GM19240 (cell line): ENCODE measurements around the gene NPEPL1.
"Not testable (repeated sequence)": the region's sequence is repeated elsewhere in the genome, so short reads cannot be mapped to it uniquely, and the experiment has no call there.

ENCODE experiments used
- DNase-seq: peaks from one replicate; pipeline ENCODE4 v3.0.0; 2011; ENCODE audit warnings: low spot score; ENCODE audit not compliant: insufficient read length

Gene NPEPL1, protein sequence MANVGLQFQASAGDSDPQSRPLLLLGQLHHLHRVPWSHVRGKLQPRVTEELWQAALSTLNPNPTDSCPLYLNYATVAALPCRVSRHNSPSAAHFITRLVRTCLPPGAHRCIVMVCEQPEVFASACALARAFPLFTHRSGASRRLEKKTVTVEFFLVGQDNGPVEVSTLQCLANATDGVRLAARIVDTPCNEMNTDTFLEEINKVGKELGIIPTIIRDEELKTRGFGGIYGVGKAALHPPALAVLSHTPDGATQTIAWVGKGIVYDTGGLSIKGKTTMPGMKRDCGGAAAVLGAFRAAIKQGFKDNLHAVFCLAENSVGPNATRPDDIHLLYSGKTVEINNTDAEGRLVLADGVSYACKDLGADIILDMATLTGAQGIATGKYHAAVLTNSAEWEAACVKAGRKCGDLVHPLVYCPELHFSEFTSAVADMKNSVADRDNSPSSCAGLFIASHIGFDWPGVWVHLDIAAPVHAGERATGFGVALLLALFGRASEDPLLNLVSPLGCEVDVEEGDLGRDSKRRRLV

DNA sequence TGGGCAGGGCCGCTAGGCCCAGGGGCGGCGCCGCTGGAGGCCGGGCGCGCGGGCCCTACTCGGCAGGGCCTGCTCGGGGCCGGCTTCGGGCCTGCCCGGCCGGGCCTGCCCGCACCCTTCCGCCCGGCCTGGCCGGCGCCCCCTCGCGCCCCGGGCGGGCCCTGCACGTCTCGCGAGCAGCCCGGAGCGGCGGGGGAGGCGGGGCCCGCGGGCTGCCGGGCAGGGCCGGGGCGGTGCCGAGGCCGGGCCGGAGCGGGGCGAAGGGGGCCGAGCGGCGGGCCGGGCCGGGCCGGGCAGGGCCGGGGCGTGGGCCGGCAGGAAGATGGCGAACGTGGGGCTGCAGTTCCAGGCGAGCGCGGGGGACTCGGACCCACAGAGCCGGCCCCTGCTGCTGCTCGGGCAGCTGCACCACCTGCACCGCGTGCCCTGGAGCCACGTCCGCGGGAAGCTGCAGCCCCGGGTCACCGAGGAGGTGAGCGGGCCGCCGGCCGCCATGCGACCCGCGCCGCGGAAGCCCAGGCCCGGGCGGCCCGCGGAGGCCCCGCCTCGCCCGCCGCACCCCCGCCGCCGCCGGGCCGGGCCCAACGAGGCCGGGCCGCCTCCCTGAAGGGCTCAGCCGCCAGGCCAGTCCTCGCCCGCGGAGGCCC is at the start of gene NPEPL1:
Gene NPEPL1 (plus strand): TSS at position 222 of the 647 bp plus-strand sequence. CDS start 101 bp downstream, at position 323.
- DNase-seq = peak; percentile 90

DNA sequence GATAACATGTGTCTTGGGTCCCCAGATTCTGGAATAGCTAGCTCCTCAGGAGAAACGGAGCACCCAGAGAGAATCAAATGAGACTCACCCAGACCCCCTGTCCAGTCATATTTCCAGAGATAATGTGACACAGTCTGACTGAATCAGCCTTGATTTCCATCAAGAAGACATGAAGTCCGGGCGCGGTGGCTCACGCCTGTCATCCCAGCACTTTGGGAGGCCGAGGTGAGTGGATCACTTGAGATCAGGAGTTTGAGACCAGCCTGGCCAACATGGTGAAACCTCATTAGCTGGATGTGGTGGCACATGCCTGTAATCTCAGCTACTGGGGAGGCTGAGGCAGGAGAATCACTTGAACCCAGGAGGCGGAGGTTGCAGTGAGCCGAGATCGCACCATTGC is 49.7 kb upstream of the NPEPL1 start:
- DNase-seq = not testable (repeated sequence)

DNA sequence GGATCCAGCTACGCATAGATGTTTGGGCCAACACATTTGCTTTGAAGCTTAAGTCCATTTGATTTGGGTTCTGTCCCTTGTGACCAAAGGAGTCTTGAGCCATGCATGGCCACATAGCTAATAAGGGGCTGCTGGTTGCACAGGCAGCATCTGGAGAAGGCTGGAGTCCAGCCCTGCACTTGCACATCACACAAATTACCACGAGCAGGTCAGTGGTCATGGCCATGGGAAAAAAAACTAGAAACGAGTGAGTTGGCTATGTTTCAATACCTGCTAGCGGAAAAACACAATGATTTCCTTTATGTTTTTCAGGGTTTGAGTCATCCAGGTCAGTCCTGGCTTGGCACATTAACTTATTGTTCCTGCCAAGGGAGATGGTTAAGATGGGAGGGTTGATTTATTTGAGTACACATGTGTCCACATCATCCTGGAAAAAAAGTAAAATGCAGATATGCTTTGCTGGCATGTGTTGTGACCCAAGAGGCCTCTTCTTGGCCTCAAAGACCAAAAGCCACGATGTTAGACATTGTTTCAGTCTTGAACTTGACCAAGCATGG is 47.1 kb upstream of the NPEPL1 start:
- no peak for DNase-seq

DNA sequence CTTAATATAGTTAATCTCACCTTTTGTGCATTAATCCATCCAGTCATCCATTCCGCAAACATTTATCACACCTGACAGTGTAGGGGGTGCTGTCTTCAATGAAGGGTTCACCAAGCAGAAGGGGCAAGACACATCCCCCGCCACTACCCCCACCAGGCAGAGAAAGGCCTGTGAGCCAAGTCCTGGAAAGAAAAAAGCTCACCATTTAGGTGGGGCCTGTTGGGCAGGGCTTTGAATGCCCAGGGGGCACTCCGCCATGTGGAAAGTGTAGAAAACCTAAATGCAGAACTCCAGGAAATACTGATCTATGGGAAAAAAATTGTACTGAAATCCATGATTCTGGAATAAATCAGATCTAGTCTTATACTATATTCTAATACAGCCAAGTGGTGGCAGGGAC is 46.3 kb upstream of the NPEPL1 start:
- DNase-seq = no peak

DNA sequence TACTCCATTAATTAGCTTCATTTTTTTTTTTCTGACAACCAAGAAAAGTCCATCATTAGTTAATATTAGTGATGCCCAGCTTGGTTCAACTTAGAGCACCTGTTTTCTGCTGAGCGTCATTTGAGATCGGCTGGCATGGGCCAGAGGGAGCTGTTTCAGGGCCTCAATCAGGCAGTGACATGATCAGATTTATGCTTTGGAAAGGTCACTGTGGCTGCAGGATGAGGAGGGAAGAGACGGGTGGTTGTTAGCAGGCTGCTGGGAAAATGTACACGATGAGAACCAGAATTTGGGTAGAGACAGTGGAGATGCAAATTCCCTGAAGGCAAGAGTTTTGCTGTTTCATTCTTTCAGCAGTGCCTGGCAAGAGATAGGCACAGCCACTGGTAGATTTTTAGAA is 45.9 kb upstream of the NPEPL1 start:
- no peak for DNase-seq

DNA sequence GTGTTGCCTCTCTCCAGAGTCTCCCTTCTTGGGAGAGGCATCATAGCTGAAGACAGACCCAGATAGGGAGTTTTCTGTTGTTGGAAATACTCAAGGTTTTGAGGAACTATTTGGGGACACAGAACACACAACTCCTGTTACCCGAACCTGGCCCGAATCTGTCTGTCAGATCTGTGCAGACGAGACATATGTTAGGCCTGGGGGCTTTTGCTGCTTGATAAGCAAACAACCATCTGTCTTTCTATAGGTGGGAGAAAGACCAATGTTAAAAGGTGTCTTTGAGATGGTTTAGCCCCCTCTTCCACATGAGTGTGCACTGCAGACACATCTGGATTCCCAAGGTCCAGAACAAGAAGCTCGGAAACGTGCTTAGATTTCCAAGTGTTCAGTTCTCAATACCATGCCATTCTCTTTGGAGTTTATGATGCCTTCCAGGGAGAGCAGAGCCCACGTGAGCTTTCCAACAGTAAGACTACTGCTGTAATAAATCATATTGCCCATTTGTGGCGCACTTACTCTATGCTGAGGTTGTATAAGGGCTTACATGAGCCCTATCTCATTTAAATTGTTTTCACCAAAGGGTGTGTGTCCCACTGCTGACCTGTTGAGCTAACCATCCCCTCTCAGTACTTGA is 45.3 kb upstream of the NPEPL1 start:
- no peak for DNase-seq

DNA sequence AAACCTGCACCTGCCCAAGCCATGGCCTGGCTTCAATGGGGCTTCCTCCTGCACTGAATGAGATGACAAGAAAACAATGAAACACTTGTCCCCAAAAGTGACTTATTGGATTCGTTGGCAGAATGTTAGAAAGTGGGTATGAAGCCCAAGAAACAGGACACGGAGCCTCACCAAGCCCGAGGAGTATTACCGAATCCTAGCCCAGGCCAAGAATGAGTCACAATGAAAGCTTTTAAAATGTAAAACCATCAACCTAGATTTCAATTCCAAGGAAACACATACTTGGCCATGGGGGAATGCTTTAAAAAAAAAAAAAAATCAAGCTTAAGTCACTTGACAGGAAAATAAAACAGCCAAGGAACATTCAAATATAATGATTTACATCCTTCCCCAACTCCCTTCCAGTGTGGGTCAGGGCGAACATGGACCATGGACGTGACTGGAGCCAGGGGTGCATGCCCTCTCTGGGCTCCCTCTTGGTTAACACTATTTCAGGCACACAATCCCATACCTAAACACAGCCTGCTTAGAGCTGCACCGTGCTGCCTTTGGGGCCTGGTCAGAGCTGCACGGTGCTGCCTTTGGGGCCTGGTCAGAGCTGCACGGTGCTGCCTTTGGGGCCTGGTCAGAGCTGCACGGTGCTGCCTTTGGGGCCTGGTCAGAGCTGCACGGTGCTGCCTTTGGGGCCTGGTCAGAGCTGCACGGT is 44.7 kb upstream of the NPEPL1 start:
- no peak for DNase-seq

DNA sequence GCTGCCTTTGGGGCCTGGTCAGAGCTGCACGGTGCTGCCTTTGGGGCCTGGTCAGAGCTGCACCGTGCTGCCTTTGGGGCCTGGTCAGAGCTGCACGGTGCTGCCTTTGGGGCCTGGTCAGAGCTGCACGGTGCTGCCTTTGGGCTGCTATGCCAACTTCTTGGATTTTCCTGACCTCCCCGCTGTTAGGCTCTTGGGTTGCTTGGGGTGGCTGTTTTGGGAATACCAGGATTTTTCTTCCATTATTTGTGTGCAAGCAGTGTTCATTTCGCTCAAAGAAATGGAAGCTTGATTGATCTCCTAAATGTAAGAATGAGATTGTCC is 44.1 kb upstream of the NPEPL1 start:
- not testable (repeated sequence) for DNase-seq

DNA sequence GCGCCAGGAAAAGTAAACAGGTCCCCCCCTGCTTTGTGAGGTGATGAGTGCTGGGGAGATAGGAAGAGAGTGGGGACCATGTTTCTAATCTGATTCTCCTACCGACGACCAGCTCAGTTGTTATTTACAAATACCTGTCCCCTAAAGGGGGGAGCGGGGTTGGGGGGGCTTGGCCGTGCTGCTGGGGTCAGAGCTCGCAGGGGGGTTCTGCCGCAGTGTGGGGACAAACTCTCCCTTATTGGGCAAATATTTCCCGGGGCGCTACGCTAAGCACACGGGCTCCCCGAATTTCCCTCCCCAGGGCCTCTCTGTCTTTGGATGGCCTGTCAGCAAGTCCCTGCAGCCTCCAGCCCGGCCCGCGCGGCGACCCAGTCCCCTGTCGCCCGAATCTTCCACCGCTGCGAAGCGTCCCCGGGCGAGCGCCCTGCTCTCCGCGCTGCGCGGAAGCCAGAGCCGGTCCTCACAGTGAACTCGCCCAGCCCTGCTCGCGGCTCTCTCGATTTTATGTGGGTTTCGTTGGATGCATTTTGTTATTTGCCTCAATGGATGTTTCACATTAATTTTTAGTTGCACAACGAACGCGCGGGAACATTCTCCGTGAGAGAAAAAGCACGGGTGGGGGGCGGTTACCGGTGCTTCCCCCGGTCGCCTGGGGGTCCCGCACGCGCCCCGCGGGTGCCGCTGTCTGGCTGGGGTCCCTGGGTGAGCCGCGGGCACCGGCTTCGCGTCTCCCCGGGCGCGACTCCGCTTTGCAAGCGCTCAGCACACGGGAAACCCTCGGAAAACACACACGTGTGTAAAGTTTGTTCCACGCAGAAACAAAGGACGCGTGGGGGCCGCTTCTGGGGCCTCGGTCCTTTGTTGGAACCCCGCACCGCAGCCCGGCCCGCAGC is 43.1 kb upstream of the NPEPL1 start:
- DNase-seq = no peak

DNA sequence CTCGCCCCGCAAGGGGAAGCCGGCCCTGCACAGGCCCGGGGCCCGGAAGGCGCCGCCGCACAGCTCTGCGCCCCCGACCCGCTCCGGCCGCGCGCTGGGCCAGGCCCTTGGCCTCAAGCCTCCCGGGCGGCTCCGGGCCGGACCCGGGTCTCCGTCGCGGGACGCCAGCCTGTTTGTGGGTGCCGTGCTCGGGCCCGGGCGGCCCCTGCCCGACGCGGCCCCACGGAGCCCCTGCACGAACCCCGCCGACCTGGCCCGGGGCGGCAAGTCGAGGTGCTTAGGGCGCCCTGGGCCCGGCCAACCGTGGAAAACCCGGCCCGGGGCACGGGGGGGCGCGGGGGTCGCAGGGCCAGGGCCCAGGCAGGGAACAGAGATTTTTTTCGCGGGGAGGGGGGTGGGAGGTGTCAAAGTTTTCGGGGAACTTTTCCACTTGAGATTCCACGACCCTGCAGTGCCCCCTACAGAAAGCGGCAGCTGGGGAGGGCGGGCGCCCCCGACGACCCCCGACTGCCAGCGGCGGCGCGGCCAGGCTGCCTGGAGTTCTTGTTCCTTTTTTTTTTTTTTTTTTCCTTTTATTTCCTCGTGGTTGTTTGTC is 42.3 kb upstream of the NPEPL1 start:
- DNase-seq = no peak

DNA sequence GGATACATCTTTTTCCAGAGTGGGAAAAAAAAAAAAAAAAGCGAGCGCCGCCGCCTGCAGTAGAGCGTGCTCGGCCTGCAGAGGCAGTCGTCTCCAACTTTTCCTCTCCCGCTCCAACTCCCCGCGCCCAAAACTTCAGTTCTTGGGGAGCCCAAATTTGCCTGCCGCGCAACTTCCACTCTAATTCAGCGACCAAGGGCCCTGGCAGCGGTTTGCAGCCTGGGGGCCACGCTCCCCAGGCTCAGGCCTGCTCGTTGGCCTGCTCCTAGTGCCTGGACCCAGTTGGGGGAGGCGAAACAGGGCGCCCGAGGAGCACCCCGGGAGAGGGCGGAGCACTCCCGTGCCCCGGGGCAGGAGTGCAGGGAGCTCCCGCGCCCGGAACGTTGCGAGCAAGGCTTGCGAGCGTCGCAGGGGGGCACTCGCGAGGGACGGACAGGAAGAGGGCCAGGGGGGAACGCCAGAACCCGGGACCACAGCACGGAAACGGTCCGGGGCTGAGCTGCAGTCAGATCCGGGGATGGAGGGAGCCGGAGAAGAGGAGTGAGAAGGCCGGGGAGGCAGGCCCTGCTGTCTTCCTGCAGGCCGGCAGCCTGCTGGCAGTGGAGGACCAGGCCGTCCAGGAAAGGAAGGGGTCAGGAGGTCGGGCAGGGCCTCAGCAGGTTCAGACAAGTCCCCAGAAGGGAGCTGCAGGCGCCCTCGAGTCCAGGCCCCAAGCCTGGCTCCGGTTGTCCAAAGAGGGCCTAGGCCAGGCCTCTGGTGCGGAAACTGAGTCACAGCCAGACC is 41.6 kb upstream of the NPEPL1 start, which contains the start of gene STX16:
Gene STX16 (plus strand): TSS at position 508 of the 783 bp plus-strand sequence. CDS start 724 bp downstream, outside the sequence.
- peak; percentile 88 for DNase-seq

DNA sequence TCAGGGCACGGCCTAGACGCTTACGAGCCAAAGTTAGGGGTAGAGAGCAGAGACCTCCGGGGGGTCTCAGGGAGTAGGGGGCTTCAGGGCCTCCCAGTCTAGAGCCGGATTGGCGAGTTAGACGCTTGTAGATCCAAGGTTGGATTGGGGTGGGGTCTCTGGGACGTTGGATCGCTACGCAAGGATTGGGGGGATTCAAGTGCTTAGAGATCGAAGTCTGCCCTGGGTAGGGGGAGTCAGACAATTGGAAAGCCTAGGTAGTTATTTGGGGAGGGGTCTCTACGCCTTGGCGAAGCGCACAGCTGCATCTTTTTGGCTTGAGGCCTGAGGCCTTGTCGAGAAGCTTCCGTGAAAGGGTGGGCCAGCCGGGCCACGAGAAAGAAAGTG is 41.0 kb upstream of the NPEPL1 start:
- DNase-seq = no peak

DNA sequence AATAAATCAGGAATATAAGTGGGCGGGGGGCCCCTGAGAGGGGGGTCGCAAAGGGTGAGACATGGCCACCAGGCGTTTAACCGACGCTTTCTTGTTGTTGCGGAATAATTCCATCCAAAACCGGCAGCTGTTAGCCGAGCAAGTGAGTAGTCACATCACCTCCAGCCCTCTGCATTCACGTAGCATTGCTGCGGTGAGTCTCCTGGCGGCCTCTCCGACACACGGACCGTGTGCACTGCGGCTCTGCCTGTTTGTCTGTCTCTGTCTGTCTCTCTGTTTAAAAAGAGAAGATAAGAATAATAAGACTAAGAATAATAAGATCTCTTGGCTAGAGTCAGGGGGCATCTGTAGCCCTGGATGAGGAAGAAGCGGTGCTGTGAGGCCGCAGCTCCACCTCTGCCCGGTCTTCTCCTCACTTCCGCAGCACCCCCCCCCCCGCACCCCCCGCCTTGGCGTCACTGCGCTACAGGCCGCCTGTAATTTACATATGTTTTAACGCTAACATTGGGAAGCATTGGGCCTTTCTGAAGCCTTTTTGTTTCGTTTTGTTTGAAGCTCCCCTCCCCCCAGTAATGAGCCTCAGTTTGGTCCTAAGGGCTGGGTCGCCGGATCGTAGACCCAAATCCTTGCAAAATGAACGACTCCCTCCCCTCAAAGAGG is 40.5 kb upstream of the NPEPL1 start:
- peak; percentile 78 for DNase-seq

DNA sequence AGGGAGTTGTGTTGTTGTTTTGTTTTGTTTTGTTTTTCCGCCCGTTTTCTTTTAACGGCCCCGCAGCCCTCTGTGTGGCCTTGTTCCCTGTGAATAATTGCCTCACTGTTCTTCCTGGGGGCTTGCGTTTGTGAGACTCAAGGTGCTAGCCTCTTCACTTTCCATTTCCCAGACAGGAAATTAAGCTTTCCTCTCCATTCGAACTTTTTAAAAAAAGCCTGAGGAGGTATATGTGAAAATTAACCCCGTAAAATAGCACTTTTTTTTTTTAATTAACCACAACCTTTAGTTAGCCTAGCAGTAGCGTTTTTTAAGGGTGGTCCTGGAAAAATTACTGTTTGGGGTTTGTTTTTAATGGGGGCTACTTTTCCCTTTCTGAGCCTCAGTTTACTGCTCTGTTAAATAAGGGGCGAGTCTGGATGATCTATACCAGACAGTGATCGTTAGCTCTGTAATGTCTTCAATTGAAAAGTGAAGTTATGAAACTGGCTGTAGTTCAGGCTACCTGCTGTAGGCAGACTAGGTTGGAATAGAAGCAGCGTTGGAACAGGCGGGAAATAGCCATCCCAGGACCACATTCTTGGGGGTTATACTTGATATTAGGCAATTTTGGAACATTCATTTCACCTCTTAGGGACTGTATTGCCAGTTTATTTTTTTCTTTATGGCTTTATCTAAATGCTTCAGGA is 39.9 kb upstream of the NPEPL1 start:
- no peak for DNase-seq

DNA sequence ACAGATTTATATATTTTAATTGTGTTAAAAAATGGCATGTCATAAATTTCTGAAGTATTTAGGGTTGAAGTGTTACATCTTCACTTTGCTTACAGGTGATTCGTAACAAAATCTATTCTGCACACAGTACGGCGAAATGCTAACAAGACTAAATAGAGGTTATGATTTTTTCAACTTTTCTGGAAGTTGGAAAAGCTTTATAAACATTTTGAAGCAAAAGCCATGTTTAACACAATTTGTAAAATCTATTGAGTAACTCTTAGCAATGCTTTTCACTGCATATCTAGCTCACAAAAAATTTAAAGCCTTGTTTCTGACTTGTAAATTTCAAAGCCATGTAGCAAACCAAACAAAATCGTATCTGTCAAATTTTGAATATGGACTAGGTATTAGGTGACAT is 38.3 kb upstream of the NPEPL1 start:
- DNase-seq = no peak

DNA sequence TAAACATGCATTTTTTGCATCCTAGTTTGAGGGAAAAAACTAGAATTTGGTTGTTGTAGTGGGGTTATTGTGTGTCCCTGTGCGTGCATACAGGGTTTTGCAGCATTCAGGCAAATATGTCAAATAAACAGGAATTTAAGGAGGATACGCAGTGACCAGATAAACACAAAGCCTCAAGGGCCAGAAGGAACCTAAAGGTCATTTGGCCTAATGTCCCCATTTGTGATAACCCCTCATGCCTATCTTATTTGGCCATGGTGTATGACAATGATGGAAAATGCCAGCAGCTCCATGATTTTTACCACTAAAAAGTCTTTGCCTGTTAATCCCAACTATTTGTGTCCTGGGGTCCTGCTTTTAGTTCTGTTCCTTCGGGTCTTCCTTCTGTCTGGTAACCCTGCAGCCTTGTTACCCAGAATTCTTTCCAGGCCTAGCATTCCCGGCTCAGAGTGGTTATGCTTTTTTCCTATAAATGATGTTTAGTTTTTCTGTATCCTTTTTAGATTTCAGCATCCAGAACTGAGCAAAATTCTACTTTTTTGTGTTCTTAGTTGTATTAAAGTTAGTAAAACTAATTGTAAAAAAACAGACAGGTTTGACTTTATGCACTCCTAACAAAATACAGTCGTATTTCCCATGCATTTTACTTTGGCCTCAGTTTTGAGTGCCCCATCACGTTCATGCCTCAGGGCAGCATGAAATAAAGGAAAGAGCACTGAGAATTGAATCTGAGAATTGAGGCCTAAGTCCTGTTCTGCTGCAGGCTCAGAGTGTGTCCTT is 37.1 kb upstream of the NPEPL1 start:
- DNase-seq = no peak

DNA sequence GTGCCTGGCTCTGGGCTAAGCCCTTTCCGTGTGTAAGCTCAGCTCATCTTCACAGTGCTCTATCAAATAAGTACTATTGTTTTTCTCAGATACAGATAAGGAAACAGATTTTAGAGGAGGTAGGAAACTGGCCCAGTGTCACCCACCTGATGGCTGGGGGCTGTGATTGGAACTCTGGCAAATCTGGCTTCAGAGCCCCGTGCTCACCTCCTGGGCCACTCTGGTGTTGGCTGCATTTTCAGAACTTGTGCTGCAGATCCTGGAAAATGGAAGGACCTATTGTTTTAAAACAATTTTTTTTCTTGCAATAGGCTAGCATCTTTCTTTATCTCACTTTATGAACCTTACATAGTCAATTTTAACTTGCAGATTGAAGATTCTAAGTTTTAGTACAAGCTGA is 35.8 kb upstream of the NPEPL1 start:
- DNase-seq = no peak
